Glutamatergic neuron (in vitro differentiated cells): ENCODE data around the gene TDRD1. TPM values are rescaled to one million over a fixed set of nuclear protein-coding genes. Genes with fewer than 3 reads are reported as not detected.

Experiments used
- DNase-seq: peaks from one replicate; pipeline ENCODE4 v3.0.0; 2022
- H3K27ac Mint-ChIP-seq: one replicate; pipeline ENCODE4 v1.8.0; 2020; ENCODE audit warnings: mild to moderate bottlenecking, mixed read lengths, inconsistent platforms; ENCODE audit not compliant: unreplicated experiment
- H3K27me3 Mint-ChIP-seq: one replicate; pipeline ENCODE4 v1.8.0; 2020; ENCODE audit warnings: mild to moderate bottlenecking, moderate library complexity, mixed read lengths, inconsistent platforms; ENCODE audit not compliant: unreplicated experiment
- H3K36me3 Mint-ChIP-seq: one replicate; pipeline ENCODE4 v1.8.0; 2020; ENCODE audit warnings: mild to moderate bottlenecking, mixed read lengths, inconsistent platforms; ENCODE audit not compliant: unreplicated experiment
- H3K4me1 Mint-ChIP-seq: one replicate; pipeline ENCODE4 v1.8.0; 2020; ENCODE audit warnings: mild to moderate bottlenecking, low read depth, mixed read lengths, inconsistent platforms; ENCODE audit not compliant: unreplicated experiment
- H3K4me3 Mint-ChIP-seq: one replicate; pipeline ENCODE4 v1.8.0; 2020; ENCODE audit warnings: mild to moderate bottlenecking, mixed read lengths, inconsistent platforms; ENCODE audit not compliant: unreplicated experiment
- H3K9me3 Mint-ChIP-seq: one replicate; pipeline ENCODE4 v1.8.0; 2020; ENCODE audit warnings: mild to moderate bottlenecking, moderate library complexity, mixed read lengths, inconsistent platforms; ENCODE audit not compliant: unreplicated experiment
- CTCF ChIP-seq: fragments of 200-600 bp; sonication (generic); IDR thresholded peaks from one replicate; pipeline ENCODE4 v1.5.0; 2021; ENCODE audit not compliant: partially characterized antibody, unreplicated experiment
- total RNA-seq: library from RNA; stranded (reverse); fragmentation: NEBNext Ultra II Directional; extraction: Animal tissue kit (Norgen Biotek cat#: 25700); gene quantifications from one replicate; pipeline ENCODE4 v1.2.1, GENCODE V29; 2021; ENCODE audit not compliant: unreplicated experiment

Gene TDRD1
- total RNA-seq, 1 donor from 2014 or later = not detected

GRCh38 chr10:114281461-114281860, 102.3 kb downstream of the TDRD1 start:
- Mint-ChIP-seq H3K4me1 (no peaks in the 10 kb centered on the region), H3K27me3 (peaks cover 5% of the 10 kb centered on the region), H3K4me3 (no peak overlapping the region), H3K9me3 (no peaks in the 10 kb centered on the region), H3K36me3 (no peaks in the 10 kb centered on the region), H3K27ac (no peak overlapping the region)
- DNase-seq = no peak
- no peak for TF ChIP-seq CTCF

Other genes starting within 250 kb of the TDRD1 start
- gene ADRB1, start 135.5 kb upstream of the TDRD1 start, total RNA-seq = not detected
- 15.7 TPM for gene CCDC186, start 5.2 kb upstream of the TDRD1 start, total RNA-seq
- not detected for gene VWA2, start 59.9 kb downstream of the TDRD1 start, total RNA-seq
- 1.9 TPM for gene AFAP1L2, start 225.1 kb downstream of the TDRD1 start, total RNA-seq